HG03558 (cell line): ENCODE results near the gene DNAJB7.
"Not testable (repeated sequence)": the region's sequence is repeated elsewhere in the genome, so short reads cannot be mapped to it uniquely, and the experiment has no call there.

Source experiments
- ATAC-seq: cut with Tn5 transposase; IDR thresholded peaks from one replicate; pipeline ENCODE4 v1.9.1; 2021; ENCODE audit warnings: moderate number of reproducible peaks; ENCODE audit not compliant: unreplicated experiment; ENCODE audit errors: extremely low read depth

DNAJB7 gene

DNA sequence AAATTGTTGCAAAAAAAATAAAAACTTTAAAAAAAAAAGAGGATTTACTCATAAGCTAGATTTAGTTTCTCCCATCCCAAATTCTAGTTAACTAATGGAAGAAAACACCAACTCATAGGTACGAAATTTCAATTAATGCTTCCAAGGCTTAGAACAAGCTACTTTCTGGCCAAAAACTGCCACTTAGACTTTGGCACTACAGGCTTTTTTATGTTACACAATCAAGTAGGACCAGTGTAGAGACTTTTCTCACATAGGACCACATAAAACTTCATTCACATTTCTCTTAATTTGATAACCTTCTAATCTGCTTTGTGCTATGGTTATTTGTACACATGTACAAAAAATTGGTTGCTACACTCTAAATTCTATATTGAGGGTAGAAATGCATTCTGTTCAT is 8.6 kb downstream of the DNAJB7 start:
- no peak for ATAC-seq

GRCh38 chr22:40845816-40846215 is 16.1 kb downstream of the DNAJB7 start:
- not testable (repeated sequence) for ATAC-seq

GRCh38 chr22:40844951-40845350 is 17.0 kb downstream of the DNAJB7 start:
- no peak for ATAC-seq

- no peak for ATAC-seq
Measured at GRCh38 chr22:40838486-40838885, 23.4 kb downstream of the DNAJB7 start.

DNA sequence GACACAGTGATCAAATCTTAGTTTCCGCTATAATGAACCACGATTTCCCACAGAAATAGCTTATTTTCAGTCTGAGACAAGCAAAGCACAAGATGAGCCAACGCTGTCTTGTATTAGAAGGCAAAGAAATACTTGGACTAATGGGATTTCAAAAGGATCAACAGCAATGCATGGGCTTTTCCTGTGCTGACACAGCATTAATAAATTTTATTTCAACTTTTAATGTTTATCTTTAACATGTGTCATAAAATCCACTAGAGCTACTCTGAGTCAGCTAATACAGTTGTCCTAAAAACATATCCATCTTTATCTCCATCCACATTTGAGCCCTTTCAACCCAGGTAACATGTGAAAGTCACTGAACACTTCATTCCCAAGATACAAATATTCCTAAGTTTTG is 27.3 kb downstream of the DNAJB7 start:
- no peak for ATAC-seq

DNA sequence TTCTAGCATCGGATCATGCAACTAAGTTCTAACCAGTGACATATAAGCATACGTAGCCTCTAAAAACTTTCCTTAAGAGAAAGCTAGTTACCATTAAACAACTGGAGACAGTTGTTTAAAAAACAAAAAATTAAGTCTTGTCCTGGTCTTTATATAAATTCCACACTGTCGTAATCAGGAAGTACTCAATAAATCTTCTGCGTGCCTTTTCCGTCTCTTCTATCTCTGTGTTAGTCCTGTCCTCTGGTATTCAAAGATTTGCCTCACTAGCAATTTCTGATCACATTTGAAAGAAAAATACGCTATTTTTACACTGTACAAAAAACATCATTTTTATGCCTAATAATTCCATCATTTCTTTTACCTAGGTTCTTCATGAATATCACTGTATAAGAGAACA is 32.8 kb downstream of the DNAJB7 start:
- ATAC-seq = no peak

GRCh38 chr22:40826984-40827741 is 34.8 kb downstream of the DNAJB7 start:
- ATAC-seq = no peak

DNA sequence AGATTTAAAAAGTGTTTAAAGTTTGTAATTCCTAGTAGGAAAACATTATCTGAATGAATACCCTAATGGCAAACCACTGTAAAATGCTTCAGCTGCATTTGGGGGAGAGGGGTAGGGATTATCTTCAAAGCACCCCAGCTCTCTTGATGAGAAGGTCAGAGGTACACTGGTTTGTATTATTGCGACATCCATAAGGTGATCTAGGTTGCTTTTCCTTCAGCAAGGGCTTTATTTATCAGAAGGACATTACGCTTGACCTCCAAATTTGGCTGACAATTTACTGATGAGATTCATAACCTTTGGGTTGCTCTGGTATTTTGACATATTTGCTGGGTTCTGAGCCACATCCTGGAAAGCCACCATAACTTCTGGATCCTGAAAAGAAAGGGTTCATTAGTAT is 35.6 kb downstream of the DNAJB7 start:
- ATAC-seq = not testable (repeated sequence)

- no peak for ATAC-seq
Measured at GRCh38 chr22:40823426-40823825, 38.5 kb downstream of the DNAJB7 start.

DNA sequence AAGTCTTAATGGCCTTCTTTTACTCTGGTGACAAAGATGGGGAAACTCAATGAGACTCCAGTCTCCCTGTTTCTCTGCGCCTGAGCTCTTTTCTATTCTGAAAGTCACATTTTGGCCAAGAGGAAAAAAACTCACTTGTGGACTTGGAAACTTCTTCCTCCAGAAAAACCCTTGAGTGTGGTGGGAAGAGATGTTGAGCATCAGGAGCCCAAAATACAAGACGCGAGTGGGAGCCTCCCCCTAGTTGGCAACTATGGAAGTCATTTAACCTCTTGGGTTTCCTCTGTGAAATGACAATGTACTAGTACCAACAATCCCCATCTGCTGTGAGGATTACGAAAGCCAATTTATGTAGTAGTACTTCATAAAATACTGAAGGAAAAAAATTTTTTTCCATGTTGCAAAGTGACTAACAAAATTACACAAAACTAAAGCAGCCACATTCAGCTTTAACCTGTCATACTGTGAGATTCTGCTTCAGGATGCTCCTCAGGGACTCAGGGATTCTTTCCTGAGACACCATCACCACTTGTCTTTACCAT is 42.2 kb downstream of the DNAJB7 start:
- ATAC-seq = no peak

DNA sequence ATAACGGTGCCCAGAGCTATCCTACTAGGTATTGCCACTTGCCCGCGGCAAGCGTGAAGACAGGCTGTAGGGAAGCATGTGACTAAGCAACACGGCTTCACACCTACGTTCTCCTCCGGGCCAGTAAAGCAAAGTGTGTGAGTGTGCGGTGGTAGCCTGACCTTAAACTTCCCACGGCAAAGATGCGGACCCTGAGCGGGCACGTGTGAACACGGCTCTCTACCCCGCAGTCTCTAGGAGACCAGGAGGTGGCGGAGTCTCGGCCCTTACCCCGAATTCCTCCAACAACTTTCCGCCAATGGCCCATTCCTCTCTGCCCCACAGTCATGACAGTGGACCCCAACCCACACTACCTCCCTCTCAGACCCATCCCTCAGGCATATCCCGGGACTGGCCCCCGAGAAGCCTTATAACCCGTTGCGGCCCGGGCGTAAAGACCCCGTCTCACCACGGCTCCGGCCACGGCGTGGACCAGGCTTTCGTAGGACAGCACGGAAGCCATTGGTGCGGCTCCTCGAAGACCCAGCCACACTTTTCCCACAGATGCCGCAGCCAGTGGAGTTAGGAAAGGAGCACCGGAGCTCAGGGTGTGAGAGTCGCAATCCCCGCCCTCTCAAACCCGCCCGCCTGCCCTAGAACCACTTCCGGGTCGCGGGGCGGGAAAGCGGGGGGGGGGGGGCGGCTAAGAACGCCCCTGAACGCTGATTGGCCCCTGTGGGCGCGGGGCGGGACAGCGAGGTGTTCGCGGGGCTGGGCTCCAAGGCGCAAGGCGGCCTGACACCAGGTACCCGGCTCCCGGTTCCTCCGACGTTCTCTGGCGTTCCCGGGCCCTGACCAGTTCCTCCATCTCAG is 42.9 kb downstream of the DNAJB7 start, which contains the start of gene SLC25A17:
SLC25A17 (minus strand) TSS at position 600 of the 852 bp plus-strand sequence; CDS start at position 502, 98 bp downstream.
- ATAC-seq = no peak

DNA sequence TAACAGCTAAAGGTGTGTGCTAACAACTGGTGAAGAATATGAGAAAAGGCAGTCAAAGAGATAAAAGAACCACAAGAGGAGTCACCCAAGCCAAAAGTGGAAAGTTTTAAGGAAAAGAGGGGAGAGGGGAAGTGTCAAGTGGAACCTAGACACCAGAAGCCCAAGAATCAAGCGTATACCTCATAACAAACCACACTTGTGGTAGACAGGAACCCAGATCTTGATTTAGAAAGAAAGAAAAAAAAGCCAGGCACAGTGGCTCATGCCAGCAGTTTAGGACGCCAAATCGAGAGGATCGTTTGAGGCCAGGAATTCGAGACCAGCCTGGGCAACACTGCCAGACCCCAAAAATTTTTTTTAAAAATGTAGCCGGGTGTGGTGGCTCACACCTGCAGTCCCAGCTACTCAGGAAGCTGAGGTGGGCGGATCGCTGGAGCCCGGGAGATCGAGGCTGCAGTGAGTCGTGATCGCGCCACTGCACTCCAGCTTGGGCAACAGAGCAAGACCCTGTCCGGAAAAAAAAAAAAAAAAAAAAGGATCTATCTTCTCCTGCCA is 43.6 kb downstream of the DNAJB7 start:
- ATAC-seq = no peak

- ATAC-seq = no peak
Measured at GRCh38 chr22:40817737-40818136, 44.2 kb downstream of the DNAJB7 start.

- no peak for ATAC-seq
Measured at GRCh38 chr22:40813912-40814315, 48.0 kb downstream of the DNAJB7 start.
